Calu3 (cell line): ENCODE measurements around the gene FBLN2. TPM values are rescaled to one million over a fixed set of nuclear protein-coding genes. Genes with fewer than 3 reads are reported as not detected.

Source experiments
- BruUV-seq: library from RNA; stranded (reverse); fragments of 400-500 nt; replicated peaks from 2 replicates; lab custom pipeline; 2021; lab: Mats Ljungman, UMichigan
- CTCF ChIA-PET: fragments of 300-600 bp; sonication (Branson Sonifier 250); formaldehyde crosslinking; loops from one replicate; lab custom pipeline; 2022; ENCODE audit warnings: antibody characterized with exemption; lab: Charles Lee
- DNase-seq: peaks from one replicate; pipeline ENCODE4 v3.0.0; 2022
- H3K27ac Mint-ChIP-seq: one replicate; pipeline ENCODE4 v1.8.0; 2022; ENCODE audit warnings: mixed read lengths; ENCODE audit not compliant: unreplicated experiment
- H3K27me3 Mint-ChIP-seq: one replicate; pipeline ENCODE4 v1.8.0; 2022; ENCODE audit warnings: mixed read lengths; ENCODE audit not compliant: unreplicated experiment
- H3K36me3 Mint-ChIP-seq: one replicate; pipeline ENCODE4 v1.8.0; 2022; ENCODE audit warnings: mild to moderate bottlenecking, moderate library complexity, mixed read lengths; ENCODE audit not compliant: insufficient read depth, unreplicated experiment
- H3K4me1 Mint-ChIP-seq: one replicate; pipeline ENCODE4 v1.8.0; 2022; ENCODE audit warnings: mild to moderate bottlenecking, low read depth, mixed read lengths; ENCODE audit not compliant: unreplicated experiment
- H3K4me3 Mint-ChIP-seq: one replicate; pipeline ENCODE4 v1.8.0; 2022; ENCODE audit warnings: mild to moderate bottlenecking, low read depth, moderate library complexity, mixed read lengths; ENCODE audit not compliant: unreplicated experiment
- H3K9me3 Mint-ChIP-seq: one replicate; pipeline ENCODE4 v1.8.0; 2022; ENCODE audit warnings: low read depth, mixed read lengths; ENCODE audit not compliant: unreplicated experiment
- intact Hi-C: fragments of 100-400 bp; cut with micrococcal nuclease; formaldehyde crosslinking; loops from one replicate; pipeline ENCODE4 v1.10.0; 2022; ENCODE audit not compliant: unreplicated experiment
- total RNA-seq: library from RNA; stranded (reverse); gene quantifications from 2 replicates; pipeline ENCODE4 v1.2.3, GENCODE V29; 2022
- TF ChIP-seq, protein P1 (sequence below): fragments of 200-600 bp; IDR thresholded peaks from one replicate; pipeline ENCODE4 v1.8.0; 2022; ENCODE audit warnings: antibody characterized with exemption; ENCODE audit not compliant: unreplicated experiment

FBLN2 gene
- total RNA-seq, 1 experiment from 2014 or later, result not detected

DNA sequence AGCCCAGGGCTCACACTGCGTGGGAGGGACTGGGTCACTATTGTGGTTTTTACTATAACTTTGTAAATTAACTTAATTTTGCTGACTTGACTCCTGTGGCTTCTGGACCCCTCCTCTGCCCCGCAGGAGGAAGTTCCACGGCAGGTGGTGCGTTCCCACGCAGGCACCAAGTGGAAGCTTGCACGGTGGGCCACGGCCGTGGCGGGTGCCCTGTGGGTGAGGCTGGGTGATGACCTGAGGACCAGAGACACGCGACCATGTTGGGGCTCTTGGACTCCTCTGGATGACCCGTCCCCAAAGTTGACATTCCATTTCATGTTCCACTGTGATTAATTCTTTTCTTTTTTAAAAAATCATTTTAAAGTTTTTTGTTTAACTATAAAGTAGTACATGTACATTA lies 89.0 kb downstream of the FBLN2 start:
- peaks cover 70% of the 10 kb centered on the region for H3K27me3 Mint-ChIP-seq
- no TSS peak for BruUV-seq

DNA sequence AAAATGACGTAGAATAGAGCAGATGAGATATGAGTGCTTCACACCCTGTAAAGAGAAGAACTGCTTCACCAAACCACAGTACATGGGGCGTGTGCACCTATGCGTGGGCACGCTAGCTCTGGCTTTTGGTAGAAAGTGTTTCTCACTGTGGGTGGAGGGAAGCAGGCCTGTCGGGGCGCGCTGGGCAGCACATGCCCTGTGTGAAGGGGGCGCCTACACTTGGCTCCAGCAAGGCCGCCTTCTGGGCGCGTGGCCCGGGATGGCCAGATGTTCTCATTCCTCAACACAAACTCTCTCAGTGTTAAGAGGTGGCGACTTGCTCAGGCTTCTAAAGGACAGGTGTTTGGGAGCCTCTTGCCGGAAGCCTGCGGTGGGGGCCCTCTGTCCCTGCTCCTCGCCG lies 90.0 kb downstream of the FBLN2 start:
- BruUV-seq, result no TSS peak
- DNase-seq, result no peak

More for the DNA sequence above, 89.0 kb downstream of the FBLN2 start:
- no peaks in the 10 kb centered on the region for H3K9me3 Mint-ChIP-seq
- intact Hi-C loops, result no loop called here
- CTCF ChIA-PET, result no interaction called here
- no peaks in the 10 kb centered on the region for H3K4me1 Mint-ChIP-seq
- H3K36me3 Mint-ChIP-seq, result no peaks in the 10 kb centered on the region
- TF ChIP-seq, protein P1, sequence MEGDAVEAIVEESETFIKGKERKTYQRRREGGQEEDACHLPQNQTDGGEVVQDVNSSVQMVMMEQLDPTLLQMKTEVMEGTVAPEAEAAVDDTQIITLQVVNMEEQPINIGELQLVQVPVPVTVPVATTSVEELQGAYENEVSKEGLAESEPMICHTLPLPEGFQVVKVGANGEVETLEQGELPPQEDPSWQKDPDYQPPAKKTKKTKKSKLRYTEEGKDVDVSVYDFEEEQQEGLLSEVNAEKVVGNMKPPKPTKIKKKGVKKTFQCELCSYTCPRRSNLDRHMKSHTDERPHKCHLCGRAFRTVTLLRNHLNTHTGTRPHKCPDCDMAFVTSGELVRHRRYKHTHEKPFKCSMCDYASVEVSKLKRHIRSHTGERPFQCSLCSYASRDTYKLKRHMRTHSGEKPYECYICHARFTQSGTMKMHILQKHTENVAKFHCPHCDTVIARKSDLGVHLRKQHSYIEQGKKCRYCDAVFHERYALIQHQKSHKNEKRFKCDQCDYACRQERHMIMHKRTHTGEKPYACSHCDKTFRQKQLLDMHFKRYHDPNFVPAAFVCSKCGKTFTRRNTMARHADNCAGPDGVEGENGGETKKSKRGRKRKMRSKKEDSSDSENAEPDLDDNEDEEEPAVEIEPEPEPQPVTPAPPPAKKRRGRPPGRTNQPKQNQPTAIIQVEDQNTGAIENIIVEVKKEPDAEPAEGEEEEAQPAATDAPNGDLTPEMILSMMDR, result no peak
- DNase-seq, result no peak
- H3K27ac Mint-ChIP-seq, result no peak overlapping the region
- no peak overlapping the region for H3K4me3 Mint-ChIP-seq

DNA sequence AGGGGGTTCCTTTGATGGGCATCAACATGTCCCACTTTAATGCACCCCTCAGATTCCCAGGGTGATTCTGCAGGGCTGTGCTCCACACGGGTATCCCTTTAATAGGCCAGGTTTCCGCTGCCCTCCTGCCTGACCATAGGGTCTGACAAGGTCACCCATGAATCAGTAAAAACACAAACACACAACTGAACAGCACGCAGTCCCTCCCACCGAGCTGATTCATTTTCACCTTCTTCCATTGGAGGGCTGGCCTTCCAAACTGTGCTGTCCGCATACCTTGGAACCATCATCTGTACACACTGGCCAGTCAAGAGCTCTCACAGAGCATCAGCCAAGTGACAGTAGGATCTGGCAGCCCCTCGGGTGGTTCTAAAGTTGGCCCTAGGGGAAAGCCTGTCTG lies 93.7 kb downstream of the FBLN2 start:
- peaks cover 68% of the 10 kb centered on the region for H3K27me3 Mint-ChIP-seq
- H3K27ac Mint-ChIP-seq, result no peak overlapping the region
- no TSS peak for BruUV-seq
- no peak overlapping the region for H3K4me3 Mint-ChIP-seq
- intact Hi-C loops, result no loop called here
- CTCF ChIA-PET, result interaction anchor here (0.6 to 0.7 kb wide), 2 partner anchors 114 to 118 kb away, joined by 3 to 10 read pairs; no protein-coding TSS in a partner anchor
- H3K4me1 Mint-ChIP-seq, result no peaks in the 10 kb centered on the region
- H3K9me3 Mint-ChIP-seq, result no peaks in the 10 kb centered on the region
- no peak for DNase-seq
- TF ChIP-seq, protein P1, result no peak
- no peaks in the 10 kb centered on the region for H3K36me3 Mint-ChIP-seq

More for the DNA sequence above, 90.0 kb downstream of the FBLN2 start:
- Mint-ChIP-seq H3K4me1 (no peaks in the 10 kb centered on the region), H3K27me3 (peaks cover 64% of the 10 kb centered on the region), H3K9me3 (no peaks in the 10 kb centered on the region), H3K4me3 (no peak overlapping the region), H3K27ac (no peak overlapping the region), H3K36me3 (no peaks in the 10 kb centered on the region)
- intact Hi-C loops, result no loop called here
- CTCF ChIA-PET, result no interaction called here
- TF ChIP-seq, protein P1, result no peak

DNA sequence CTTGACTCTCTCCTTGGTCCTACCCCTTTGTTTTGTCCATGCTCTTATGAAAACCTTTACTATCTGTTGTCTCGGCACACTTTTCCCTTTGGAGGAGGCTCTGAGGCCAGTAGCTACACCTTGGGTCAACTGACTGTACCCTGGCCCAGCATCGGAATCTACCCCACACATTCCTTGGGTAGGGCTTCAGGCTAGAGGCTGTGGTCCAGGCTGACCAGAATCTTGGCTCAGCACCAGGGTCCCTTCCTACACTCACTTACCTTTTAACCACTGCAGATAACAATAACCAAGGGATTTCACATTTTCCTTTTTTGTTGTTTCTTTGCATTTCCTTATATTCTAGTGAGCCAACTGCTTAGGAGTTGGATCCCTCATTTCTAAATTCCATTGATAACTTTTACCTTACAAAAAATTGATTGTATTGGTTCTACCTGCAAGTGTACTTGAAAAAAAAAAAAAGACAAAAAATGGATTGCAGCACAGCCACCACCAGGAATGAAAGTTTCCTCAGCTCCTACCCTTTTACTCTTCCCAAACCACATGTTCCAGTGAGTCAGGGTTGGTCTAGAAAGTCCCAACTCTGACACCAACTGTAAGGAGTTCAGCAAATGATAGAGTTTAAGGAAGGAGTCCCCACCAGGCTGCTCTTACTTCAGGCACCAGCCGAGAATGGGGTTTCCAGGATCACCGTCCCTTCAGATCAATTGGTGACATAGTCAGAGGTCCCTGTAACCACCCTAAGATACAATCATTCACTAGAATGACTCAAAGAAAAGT lies 95.6 kb downstream of the FBLN2 start:
- TF ChIP-seq, protein P1, result no peak
- Mint-ChIP-seq H3K4me1 (no peaks in the 10 kb centered on the region), H3K27ac (no peak overlapping the region), H3K27me3 (peaks cover 63% of the 10 kb centered on the region), H3K36me3 (no peaks in the 10 kb centered on the region), H3K9me3 (no peaks in the 10 kb centered on the region), H3K4me3 (no peak overlapping the region)
- intact Hi-C loops, result no loop called here
- CTCF ChIA-PET, result interaction anchor here (0.7 to 8.3 kb wide), 4 partner anchors 13 to 149 kb away, joined by 3 to 111 read pairs (median 3); no protein-coding TSS in a partner anchor
- no peak for DNase-seq
- no TSS peak for BruUV-seq
